ENCODE results near the gene CPLANE2. TPM values are rescaled to one million over a fixed set of nuclear protein-coding genes. Genes with fewer than 3 reads are reported as not detected.
A peak's percentile ranks its signal among the peaks of the same experiment; 100 is the strongest.

Gene CPLANE2
- total RNA-seq, 1 donor from 2014 or later, result 3.5 TPM

DNA sequence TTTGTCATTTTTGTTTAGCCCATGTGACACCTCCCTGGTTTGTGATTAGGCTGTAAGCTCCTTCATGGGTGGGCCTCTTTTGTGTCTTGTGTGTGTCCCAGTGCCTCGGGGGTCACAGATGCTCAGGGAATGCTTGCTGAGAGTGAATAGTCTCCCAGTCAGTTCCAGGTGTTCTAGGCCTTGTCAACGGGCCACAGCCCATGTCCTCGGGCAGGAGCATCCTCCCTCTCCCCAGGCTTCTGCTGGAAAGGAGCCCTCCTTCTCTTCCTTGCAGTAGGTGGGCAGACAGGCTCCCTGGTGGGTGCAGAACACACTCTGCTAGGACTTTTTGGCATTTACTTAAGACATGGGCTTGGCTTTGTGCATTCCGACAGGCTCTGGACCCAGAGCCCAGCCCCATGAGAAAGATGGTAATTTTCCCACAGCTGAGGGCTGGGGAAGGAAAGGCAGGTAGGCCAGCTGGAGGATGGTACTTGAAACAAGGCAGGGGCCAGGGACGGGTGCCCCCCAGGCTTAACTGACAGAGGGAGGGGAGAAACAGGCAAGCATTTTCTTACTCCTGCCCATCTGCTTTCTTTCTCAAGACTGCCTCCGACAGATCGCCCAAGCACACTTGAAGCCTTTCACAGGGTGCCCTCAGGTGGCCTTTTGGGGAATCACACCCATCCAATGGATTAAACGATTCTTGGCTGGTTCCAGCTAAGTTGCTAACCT is 7.1 kb upstream of the CPLANE2 start:
- Mint-ChIP-seq H3K36me3 (ENCODE audit: unreplicated experiment) (no peaks in the 10 kb centered on the region), H3K4me1 (ENCODE audit: low read depth, unreplicated experiment) (peaks cover 14% of the 10 kb centered on the region)
- TF ChIP-seq, protein P1, sequence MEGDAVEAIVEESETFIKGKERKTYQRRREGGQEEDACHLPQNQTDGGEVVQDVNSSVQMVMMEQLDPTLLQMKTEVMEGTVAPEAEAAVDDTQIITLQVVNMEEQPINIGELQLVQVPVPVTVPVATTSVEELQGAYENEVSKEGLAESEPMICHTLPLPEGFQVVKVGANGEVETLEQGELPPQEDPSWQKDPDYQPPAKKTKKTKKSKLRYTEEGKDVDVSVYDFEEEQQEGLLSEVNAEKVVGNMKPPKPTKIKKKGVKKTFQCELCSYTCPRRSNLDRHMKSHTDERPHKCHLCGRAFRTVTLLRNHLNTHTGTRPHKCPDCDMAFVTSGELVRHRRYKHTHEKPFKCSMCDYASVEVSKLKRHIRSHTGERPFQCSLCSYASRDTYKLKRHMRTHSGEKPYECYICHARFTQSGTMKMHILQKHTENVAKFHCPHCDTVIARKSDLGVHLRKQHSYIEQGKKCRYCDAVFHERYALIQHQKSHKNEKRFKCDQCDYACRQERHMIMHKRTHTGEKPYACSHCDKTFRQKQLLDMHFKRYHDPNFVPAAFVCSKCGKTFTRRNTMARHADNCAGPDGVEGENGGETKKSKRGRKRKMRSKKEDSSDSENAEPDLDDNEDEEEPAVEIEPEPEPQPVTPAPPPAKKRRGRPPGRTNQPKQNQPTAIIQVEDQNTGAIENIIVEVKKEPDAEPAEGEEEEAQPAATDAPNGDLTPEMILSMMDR (IDR thresholded peaks at IDR 0.05; ENCODE audit: partially characterized antibody, unreplicated experiment), result peak; percentile 81

DNA sequence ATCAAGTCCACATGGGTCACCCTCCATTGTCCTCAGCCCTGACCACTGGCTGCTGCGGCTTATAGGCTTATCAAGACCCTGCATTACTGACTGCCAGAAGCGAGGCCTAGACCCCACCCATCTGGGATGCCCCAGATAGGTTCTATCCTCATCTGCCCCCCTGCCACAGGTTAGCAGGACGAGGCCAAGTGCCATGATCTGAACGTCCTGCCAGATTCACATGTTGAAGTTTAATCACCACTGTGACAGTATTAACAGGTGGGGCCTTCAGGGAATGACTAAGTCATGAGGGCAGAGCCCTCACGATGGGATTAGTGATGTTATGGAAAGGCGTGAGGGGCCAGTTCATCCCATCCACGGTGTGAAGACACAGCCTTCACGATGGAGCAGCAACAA is 6.2 kb upstream of the CPLANE2 start:
- H3K4me1 Mint-ChIP-seq (ENCODE audit: low read depth, unreplicated experiment), result peaks cover 14% of the 10 kb centered on the region
- TF ChIP-seq, protein P1 (IDR thresholded peaks at IDR 0.05; ENCODE audit: partially characterized antibody, unreplicated experiment), result no peak
- no peaks in the 10 kb centered on the region for H3K36me3 Mint-ChIP-seq (ENCODE audit: unreplicated experiment)
- no peak overlapping the region for H3K4me3 Mint-ChIP-seq (ENCODE audit: unreplicated experiment)
- H3K27ac Mint-ChIP-seq (ENCODE audit: unreplicated experiment), result no peak overlapping the region
- DNase-seq, result no peak
- peaks cover 5% of the 10 kb centered on the region for H3K27me3 Mint-ChIP-seq (ENCODE audit: unreplicated experiment)
- H3K9me3 Mint-ChIP-seq (ENCODE audit: unreplicated experiment), result peaks cover 7% of the 10 kb centered on the region

More for the DNA sequence above, 7.1 kb upstream of the CPLANE2 start:
- Mint-ChIP-seq H3K9me3 (ENCODE audit: unreplicated experiment) (peaks cover 7% of the 10 kb centered on the region), H3K4me3 (ENCODE audit: unreplicated experiment) (no peak overlapping the region), H3K27me3 (ENCODE audit: unreplicated experiment) (peaks cover 5% of the 10 kb centered on the region), H3K27ac (ENCODE audit: unreplicated experiment) (peak overlapping the region; percentile 43)
- peak; percentile 84 for DNase-seq

DNA sequence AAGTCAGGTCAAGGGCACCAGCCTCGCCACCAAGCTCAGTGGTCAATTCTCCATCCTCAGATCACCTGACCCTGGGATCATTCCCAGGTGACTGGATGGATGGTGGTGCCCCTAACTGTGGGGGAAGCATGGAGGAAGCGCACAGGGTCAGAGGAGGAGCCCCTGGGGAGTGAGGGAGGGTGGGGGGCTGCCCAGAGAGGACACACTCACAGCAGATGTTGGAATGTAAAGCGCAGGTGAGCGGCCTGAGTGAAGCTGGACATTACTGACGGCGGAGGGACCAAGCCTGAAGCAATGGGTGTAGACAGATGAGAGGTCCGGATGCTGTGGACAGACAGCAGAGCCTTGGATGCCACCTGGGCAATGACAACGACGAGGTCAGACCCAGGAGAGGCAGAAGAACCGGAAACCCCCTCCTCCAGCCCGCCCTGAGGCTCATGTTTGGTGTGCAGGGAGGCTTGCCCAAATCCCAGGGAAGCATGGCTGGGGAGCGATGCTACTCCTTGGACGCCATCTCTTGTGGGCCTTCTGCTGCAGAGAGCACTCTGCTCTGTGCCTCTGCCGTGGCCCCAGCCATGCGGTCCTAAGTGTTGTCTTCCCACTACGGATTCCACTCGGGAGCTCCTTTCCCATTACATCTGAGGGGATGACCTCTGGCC is 5.7 kb upstream of the CPLANE2 start:
- peaks cover 5% of the 10 kb centered on the region for H3K27me3 Mint-ChIP-seq (ENCODE audit: unreplicated experiment)
- no peak for DNase-seq
- peaks cover 7% of the 10 kb centered on the region for H3K9me3 Mint-ChIP-seq (ENCODE audit: unreplicated experiment)
- no peak overlapping the region for H3K4me3 Mint-ChIP-seq (ENCODE audit: unreplicated experiment)
- H3K36me3 Mint-ChIP-seq (ENCODE audit: unreplicated experiment), result no peaks in the 10 kb centered on the region
- no peak overlapping the region for H3K27ac Mint-ChIP-seq (ENCODE audit: unreplicated experiment)
- TF ChIP-seq, protein P1 (IDR thresholded peaks at IDR 0.05; ENCODE audit: partially characterized antibody, unreplicated experiment), result no peak
- H3K4me1 Mint-ChIP-seq (ENCODE audit: low read depth, unreplicated experiment), result peaks cover 16% of the 10 kb centered on the region

DNA sequence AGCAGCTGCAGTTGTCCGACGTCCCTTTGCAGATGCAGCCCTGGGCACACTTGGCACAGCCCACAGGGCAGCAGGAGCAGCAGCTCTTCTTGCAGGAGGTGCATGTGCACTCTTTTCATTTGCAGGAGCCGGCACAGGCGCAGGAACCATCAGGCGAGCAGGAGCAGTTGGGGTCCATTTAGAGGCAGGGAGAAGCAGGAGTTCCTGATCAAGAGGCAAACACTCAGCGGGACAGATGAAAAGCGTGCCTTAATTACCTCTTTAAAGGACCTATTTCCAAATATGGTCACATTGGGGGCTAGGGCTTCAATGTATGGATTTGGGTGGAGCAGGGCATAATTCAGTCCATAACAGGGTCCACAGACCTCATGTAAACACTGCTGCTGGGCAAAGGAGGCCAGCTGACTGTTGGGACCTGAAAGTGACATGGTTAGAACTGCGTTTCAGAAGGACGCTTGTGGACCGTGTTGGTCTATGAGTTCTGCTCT is 4.3 kb upstream of the CPLANE2 start:
- peaks cover 18% of the 10 kb centered on the region for H3K4me1 Mint-ChIP-seq (ENCODE audit: low read depth, unreplicated experiment)
- no peaks in the 10 kb centered on the region for H3K36me3 Mint-ChIP-seq (ENCODE audit: unreplicated experiment)
- H3K27ac Mint-ChIP-seq (ENCODE audit: unreplicated experiment), result no peak overlapping the region
- peaks cover 7% of the 10 kb centered on the region for H3K9me3 Mint-ChIP-seq (ENCODE audit: unreplicated experiment)
- DNase-seq, result no peak
- H3K4me3 Mint-ChIP-seq (ENCODE audit: unreplicated experiment), result peak overlapping the region; percentile 15
- TF ChIP-seq, protein P1 (IDR thresholded peaks at IDR 0.05; ENCODE audit: partially characterized antibody, unreplicated experiment), result no peak
- peaks cover 5% of the 10 kb centered on the region for H3K27me3 Mint-ChIP-seq (ENCODE audit: unreplicated experiment)

Measured in glutamatergic neuron (in vitro differentiated cells).